SU-DHL-6 (cell line): ENCODE results near the gene KIF12.

Experiments
- H2AFZ ChIP-seq: fragments of 200-600 bp; sonication (generic); 2 replicates; pipeline ENCODE4 v1.6.1; 2014; ENCODE audit warnings: low read depth, mild to moderate bottlenecking, moderate library complexity, mixed read lengths, antibody characterized with exemption, low read length; ENCODE audit not compliant: severe bottlenecking
- H3F3A ChIP-seq: fragments of 200-600 bp; shearing (Covaris generic); 2 replicates; pipeline ENCODE4 v1.6.0; 2016; ENCODE audit warnings: antibody characterized with exemption, mild to moderate bottlenecking; ENCODE audit not compliant: insufficient read depth
- H3K27ac ChIP-seq: fragments of 200-600 bp; sonication (generic); 2 replicates; pipeline ENCODE4 v1.5.1; 2016; ENCODE audit warnings: low read depth, mild to moderate bottlenecking, low read length, moderate library complexity, mixed read lengths
- H3K27me3 ChIP-seq: fragments of 200-600 bp; sonication (generic), shearing (Covaris generic); 2 replicates; pipeline ENCODE4 v1.6.0; 2014; ENCODE audit warnings: mild to moderate bottlenecking, low read length
- H3K36me3 ChIP-seq: fragments of 200-600 bp; sonication (generic); 2 replicates; pipeline ENCODE4 v1.6.1; 2014; ENCODE audit warnings: mild to moderate bottlenecking, low read length, mixed read lengths
- H3K4me2 ChIP-seq: fragments of 300-600, 200-600 bp; shearing (Covaris generic), sonication (generic); 2 replicates; pipeline ENCODE4 v1.6.0; 2014; ENCODE audit warnings: low read length, low read depth, mild to moderate bottlenecking; ENCODE audit not compliant: poor library complexity, severe bottlenecking
- H3K4me3 ChIP-seq: fragments of 200-600 bp; sonication (generic); 2 replicates; pipeline ENCODE4 v1.5.1; 2014; ENCODE audit warnings: antibody characterized with exemption, low read length, mild to moderate bottlenecking, mixed read lengths; ENCODE audit not compliant: insufficient read depth, poor library complexity, severe bottlenecking
- H3K79me2 ChIP-seq: fragments of 200-600 bp; sonication (generic); 2 replicates; pipeline ENCODE4 v1.6.1; 2014; ENCODE audit warnings: mild to moderate bottlenecking, low read length, moderate library complexity; ENCODE audit not compliant: insufficient read depth
- H3K9ac ChIP-seq: fragments of 200-600 bp; sonication (generic); 2 replicates; pipeline ENCODE4 v1.7.0; 2014; ENCODE audit warnings: mild to moderate bottlenecking, low read length
- H3K9me2 ChIP-seq: fragments of 200-600 bp; sonication (generic); replicated peaks from 2 replicates; pipeline ENCODE4 v1.6.1; 2014; ENCODE audit warnings: low read length; ENCODE audit not compliant: insufficient read depth
- H3K9me3 ChIP-seq: fragments of 200-600 bp; sonication (generic); 2 replicates; pipeline ENCODE4 v1.6.1; 2014; ENCODE audit warnings: low read length, mixed read lengths; ENCODE audit not compliant: insufficient read depth
- H4K20me1 ChIP-seq: fragments of 200-600 bp; sonication (generic); 2 replicates; pipeline ENCODE4 v1.6.1; 2014; ENCODE audit warnings: low read depth, mild to moderate bottlenecking, antibody characterized with exemption, low read length, moderate library complexity, mixed read lengths
- EZH2phosphoT487 ChIP-seq: fragments of 200-600 bp; sonication (generic), shearing (Covaris generic); conservative IDR thresholded peaks from 2 replicates; pipeline ENCODE4 v1.6.1; 2018; ENCODE audit warnings: mild to moderate bottlenecking, antibody characterized with exemption, low read length, moderate library complexity, mixed read lengths
- TF ChIP-seq, protein P1 (sequence below): fragments of 200-600 bp; sonication (generic); IDR thresholded peaks from one replicate; pipeline ENCODE4 v1.5.1; 2017; ENCODE audit warnings: antibody characterized with exemption, mild to moderate bottlenecking, low read length, moderate library complexity; ENCODE audit not compliant: insufficient read depth, poor library complexity, severe bottlenecking

The KIF12 gene

DNA sequence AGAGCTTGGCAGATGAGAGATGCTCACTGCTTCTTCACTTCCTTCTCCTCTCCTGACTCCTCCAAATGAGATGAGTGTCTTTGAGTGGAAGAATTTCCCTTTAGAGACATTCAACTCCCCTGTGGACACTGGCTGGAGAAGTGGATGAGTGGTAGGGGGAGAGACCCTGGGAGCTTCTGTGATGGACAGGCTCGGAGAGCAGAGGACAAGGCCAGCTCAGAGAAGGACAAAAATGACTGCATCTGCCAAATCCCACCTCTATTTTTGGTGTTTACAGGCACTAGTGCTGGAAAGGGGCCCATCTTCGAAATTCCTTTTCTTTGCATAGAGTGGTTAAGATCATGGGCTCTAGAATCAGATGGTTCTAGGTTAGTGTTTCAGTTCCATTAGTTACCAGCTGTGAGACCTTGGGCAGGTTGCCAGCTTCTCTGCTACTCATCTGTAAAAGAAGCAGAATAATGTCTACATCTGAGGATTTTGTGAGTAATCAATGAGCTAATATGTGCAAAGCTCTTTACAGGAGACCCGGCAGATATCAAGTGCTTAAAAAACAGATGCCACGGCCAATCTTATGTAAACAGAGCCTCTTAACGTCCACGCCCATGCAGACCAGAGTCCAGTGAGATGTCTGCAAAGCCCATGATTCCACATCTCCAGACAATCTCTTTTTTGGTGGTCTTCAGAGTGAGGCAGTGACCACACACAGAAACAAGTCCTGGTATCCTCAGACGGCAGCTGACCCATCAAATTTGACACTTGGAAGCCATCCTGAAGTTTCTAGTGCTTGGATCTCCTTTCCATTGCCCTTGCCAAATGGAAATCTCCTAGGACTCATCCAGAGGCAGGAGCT lies 42.7 kb upstream of the KIF12 start:
- Histone ChIP-seq H3K9ac (no peak overlapping the region), H3K36me3 (no peaks in the 10 kb centered on the region), H4K20me1 (no peaks in the 10 kb centered on the region), H2AFZ (no peak overlapping the region), H3K4me2 (no peak overlapping the region), H3K27ac (no peak overlapping the region), H3K9me3 (no peaks in the 10 kb centered on the region), H3K27me3 (no peaks in the 10 kb centered on the region), H3K9me2 (no peaks in the 10 kb centered on the region), H3K4me3 (no peak overlapping the region), H3F3A (no peaks in the 10 kb centered on the region), H3K79me2 (no peaks in the 10 kb centered on the region)
- TF ChIP-seq, protein P1, sequence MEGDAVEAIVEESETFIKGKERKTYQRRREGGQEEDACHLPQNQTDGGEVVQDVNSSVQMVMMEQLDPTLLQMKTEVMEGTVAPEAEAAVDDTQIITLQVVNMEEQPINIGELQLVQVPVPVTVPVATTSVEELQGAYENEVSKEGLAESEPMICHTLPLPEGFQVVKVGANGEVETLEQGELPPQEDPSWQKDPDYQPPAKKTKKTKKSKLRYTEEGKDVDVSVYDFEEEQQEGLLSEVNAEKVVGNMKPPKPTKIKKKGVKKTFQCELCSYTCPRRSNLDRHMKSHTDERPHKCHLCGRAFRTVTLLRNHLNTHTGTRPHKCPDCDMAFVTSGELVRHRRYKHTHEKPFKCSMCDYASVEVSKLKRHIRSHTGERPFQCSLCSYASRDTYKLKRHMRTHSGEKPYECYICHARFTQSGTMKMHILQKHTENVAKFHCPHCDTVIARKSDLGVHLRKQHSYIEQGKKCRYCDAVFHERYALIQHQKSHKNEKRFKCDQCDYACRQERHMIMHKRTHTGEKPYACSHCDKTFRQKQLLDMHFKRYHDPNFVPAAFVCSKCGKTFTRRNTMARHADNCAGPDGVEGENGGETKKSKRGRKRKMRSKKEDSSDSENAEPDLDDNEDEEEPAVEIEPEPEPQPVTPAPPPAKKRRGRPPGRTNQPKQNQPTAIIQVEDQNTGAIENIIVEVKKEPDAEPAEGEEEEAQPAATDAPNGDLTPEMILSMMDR = no peak

- H3K36me3 ChIP-seq = no peaks in the 10 kb centered on the region
- H3K27ac ChIP-seq = no peak overlapping the region
- no peak overlapping the region for H2AFZ ChIP-seq
- H4K20me1 ChIP-seq = no peaks in the 10 kb centered on the region
- TF ChIP-seq EZH2phosphoT487 = no peak
- TF ChIP-seq, protein P1 = no peak
- H3K9ac ChIP-seq = no peak overlapping the region
- no peaks in the 10 kb centered on the region for H3F3A ChIP-seq
- no peaks in the 10 kb centered on the region for H3K27me3 ChIP-seq
- no peaks in the 10 kb centered on the region for H3K9me3 ChIP-seq
- H3K4me3 ChIP-seq = no peak overlapping the region
- H3K79me2 ChIP-seq = no peaks in the 10 kb centered on the region
- H3K4me2 ChIP-seq = no peak overlapping the region
- no peaks in the 10 kb centered on the region for H3K9me2 ChIP-seq
Measured at GRCh38 chr9:114140850-114141249, 41.8 kb upstream of the KIF12 start.

DNA sequence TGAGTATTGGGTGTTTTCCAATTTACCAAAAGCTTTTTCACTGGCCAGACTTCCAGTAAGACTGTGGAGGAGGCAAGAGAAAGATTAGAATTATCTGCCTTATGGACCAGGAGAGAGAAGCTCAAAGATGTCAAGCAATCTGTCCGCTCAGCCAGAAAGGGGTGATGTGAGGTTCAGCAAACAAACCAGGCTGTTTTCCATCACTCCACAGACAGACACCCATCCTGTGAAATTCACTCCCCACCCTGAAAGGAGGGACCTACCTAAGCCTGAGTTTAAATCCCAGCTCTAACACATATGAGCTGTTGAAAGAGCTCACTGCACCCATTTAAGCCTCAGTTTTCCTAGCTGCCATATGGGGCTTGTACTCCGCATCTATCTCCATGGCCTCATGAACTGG lies 41.3 kb upstream of the KIF12 start:
- no peak overlapping the region for H3K27ac ChIP-seq
- H3F3A ChIP-seq = no peaks in the 10 kb centered on the region
- no peaks in the 10 kb centered on the region for H3K36me3 ChIP-seq
- no peak overlapping the region for H2AFZ ChIP-seq
- TF ChIP-seq EZH2phosphoT487 = no peak
- TF ChIP-seq, protein P1 = no peak
- H3K9me2 ChIP-seq = no peaks in the 10 kb centered on the region
- H3K79me2 ChIP-seq = no peaks in the 10 kb centered on the region
- no peak overlapping the region for H3K4me2 ChIP-seq
- no peaks in the 10 kb centered on the region for H3K9me3 ChIP-seq
- no peaks in the 10 kb centered on the region for H3K27me3 ChIP-seq
- H4K20me1 ChIP-seq = no peaks in the 10 kb centered on the region
- no peak overlapping the region for H3K4me3 ChIP-seq
- no peak overlapping the region for H3K9ac ChIP-seq
